Fibroblast of pulmonary artery (primary cell): ENCODE measurements around the gene RSPRY1.
"Not testable (repeated sequence)": the region's sequence is repeated elsewhere in the genome, so short reads cannot be mapped to it uniquely, and the experiment has no call there.

ENCODE experiments used
- DNase-seq: peaks from one replicate; pipeline ENCODE4 v3.0.0-alpha.2; 2010; ENCODE audit warnings: low read depth
- H3K4me3 ChIP-seq: replicated peaks from 2 replicates; pipeline ENCODE4 v1.5.1; 2011; ENCODE audit warnings: low read depth, mild to moderate bottlenecking, control low read depth, low read length, moderate library complexity
- CTCF ChIP-seq: IDR thresholded peaks from 2 replicates; pipeline ENCODE4 v1.5.1; 2011; ENCODE audit warnings: mild to moderate bottlenecking, control low read depth, low read length, inconsistent platforms; ENCODE audit errors: missing control alignments

Gene RSPRY1

GRCh38 chr16:57262841-57263540 lies 76.9 kb downstream of the RSPRY1 start:
- TF ChIP-seq CTCF = no peak
- no peak for DNase-seq

GRCh38 chr16:57263541-57264351 lies 77.6 kb downstream of the RSPRY1 start:
- no peak for TF ChIP-seq CTCF
- H3K4me3 ChIP-seq = no peak overlapping the region
- no peak for DNase-seq

More at GRCh38 chr16:57262841-57263540, 76.9 kb downstream of the RSPRY1 start:
- H3K4me3 ChIP-seq = no peak overlapping the region

GRCh38 chr16:57264381-57264780 lies 78.3 kb downstream of the RSPRY1 start:
- H3K4me3 ChIP-seq = no peak overlapping the region
- no peak for DNase-seq
- no peak for TF ChIP-seq CTCF

GRCh38 chr16:57264950-57265371 lies 78.8 kb downstream of the RSPRY1 start:
- TF ChIP-seq CTCF = no peak
- no peak overlapping the region for H3K4me3 ChIP-seq
- no peak for DNase-seq

- DNase-seq = peak; percentile 45
- H3K4me3 ChIP-seq = no peak overlapping the region
- TF ChIP-seq CTCF = no peak
These were observed 79.9 kb downstream of the RSPRY1 start for GRCh38 chr16:57265850-57266530.

- H3K4me3 ChIP-seq = no peak overlapping the region
- no peak for TF ChIP-seq CTCF
- DNase-seq = no peak
These were observed 80.6 kb downstream of the RSPRY1 start for GRCh38 chr16:57266531-57267260.

- H3K4me3 ChIP-seq, DNase-seq: not testable (repeated sequence)
These were observed 81.2 kb downstream of the RSPRY1 start for GRCh38 chr16:57267343-57267742.
